ENCODE measurements around the gene LILRB2.
"Not testable (repeated sequence)": the region's sequence is repeated elsewhere in the genome, so short reads cannot be mapped to it uniquely, and the experiment has no call there.

Gene LILRB2

GRCh38 chr19:54271106-54271505, 9.8 kb downstream of the LILRB2 start:
- DNase-seq: no peak

GRCh38 chr19:54268936-54269335, 12.0 kb downstream of the LILRB2 start:
- DNase-seq: no peak

GRCh38 chr19:54266133-54266532, 14.8 kb downstream of the LILRB2 start:
- peak; percentile 52 to 69 for DNase-seq

- DNase-seq: no peak
Observed at GRCh38 chr19:54262470-54262869, 18.4 kb downstream of the LILRB2 start.

- DNase-seq: no peak
Observed at GRCh38 chr19:54262066-54262465, 18.8 kb downstream of the LILRB2 start.

- no peak for DNase-seq
Observed at GRCh38 chr19:54257116-54257480, 23.8 kb downstream of the LILRB2 start, which contains the start of gene LILRB5. TSS of gene LILRB5 (minus strand) at chr19:54257273. CDS start at chr19:54257193, 80 bp downstream.

- no peak for DNase-seq
Observed at GRCh38 chr19:54256250-54257115, 24.4 kb downstream of the LILRB2 start.

GRCh38 chr19:54255105-54255775, 25.7 kb downstream of the LILRB2 start:
- no peak for DNase-seq

GRCh38 chr19:54254195-54254906, 26.6 kb downstream of the LILRB2 start:
- no peak for DNase-seq

- DNase-seq: no peak
Observed at GRCh38 chr19:54253331-54254194, 27.3 kb downstream of the LILRB2 start.

GRCh38 chr19:54252845-54253244, 28.1 kb downstream of the LILRB2 start:
- no peak for DNase-seq

GRCh38 chr19:54252243-54252642, 28.7 kb downstream of the LILRB2 start:
- no peak for DNase-seq

- DNase-seq: peak in 1 of 2 experiments; percentile 11
Observed at GRCh38 chr19:54248016-54248601, 32.8 kb downstream of the LILRB2 start.

- DNase-seq: no peak
Observed at GRCh38 chr19:54247106-54247930, 33.6 kb downstream of the LILRB2 start.

GRCh38 chr19:54245936-54246335, 35.0 kb downstream of the LILRB2 start:
- DNase-seq: no peak

- DNase-seq: not testable (repeated sequence)
Observed at GRCh38 chr19:54243809-54244208, 37.1 kb downstream of the LILRB2 start.

GRCh38 chr19:54242646-54243045, 38.3 kb downstream of the LILRB2 start, which contains the start of gene LILRA6:
TSS of gene LILRA6 (minus strand) at chr19:54242790.
- DNase-seq: not testable (repeated sequence)

- DNase-seq: not testable (repeated sequence)
Observed at GRCh38 chr19:54242234-54242633, 38.7 kb downstream of the LILRB2 start.

GRCh38 chr19:54240372-54241336, 40.3 kb downstream of the LILRB2 start:
- DNase-seq: not testable (repeated sequence)
